GM19324 (cell line): ENCODE data around the gene ZNF629.
"Not testable (repeated sequence)": the region's sequence is repeated elsewhere in the genome, so short reads cannot be mapped to it uniquely, and the experiment has no call there.

Experiments
- ATAC-seq: cut with Tn5 transposase; IDR thresholded peaks from one replicate; pipeline ENCODE4 v1.9.1; 2021; ENCODE audit warnings: mild to moderate bottlenecking, moderate library complexity; ENCODE audit not compliant: unreplicated experiment, low FRiP score

The ZNF629 gene

GRCh38 chr16:30786936-30787612 lies at the start of gene ZNF629:
Gene ZNF629, minus strand, starts transcription at chr16:30787205. Its CDS starts 2,723 bp downstream, at chr16:30784482.
- no peak for ATAC-seq

- ATAC-seq, result no peak
These were observed 47.2 kb upstream of the ZNF629 start for GRCh38 chr16:30834130-30834740.

GRCh38 chr16:30830072-30830417 lies 43.0 kb upstream of the ZNF629 start:
- no peak for ATAC-seq

GRCh38 chr16:30829130-30830071 lies 42.4 kb upstream of the ZNF629 start:
- no peak for ATAC-seq

- ATAC-seq, result no peak
These were observed 34.9 kb upstream of the ZNF629 start for GRCh38 chr16:30821891-30822290.

- not testable (repeated sequence) for ATAC-seq
These were observed 34.4 kb upstream of the ZNF629 start for GRCh38 chr16:30821441-30821840.

- ATAC-seq, result no peak
These were observed 34.0 kb upstream of the ZNF629 start for GRCh38 chr16:30820952-30821421.

GRCh38 chr16:30816769-30817168 lies 29.8 kb upstream of the ZNF629 start:
- no peak for ATAC-seq

GRCh38 chr16:30813821-30814189 lies 26.8 kb upstream of the ZNF629 start:
- ATAC-seq, result no peak

GRCh38 chr16:30809675-30810074 lies 22.7 kb upstream of the ZNF629 start:
- ATAC-seq, result not testable (repeated sequence)

- ATAC-seq, result not testable (repeated sequence)
These were observed 22.0 kb upstream of the ZNF629 start for GRCh38 chr16:30808890-30809426.

- ATAC-seq, result no peak
These were observed 21.1 kb upstream of the ZNF629 start for GRCh38 chr16:30808146-30808545.

- ATAC-seq, result no peak
These were observed 18.6 kb upstream of the ZNF629 start for GRCh38 chr16:30805370-30806169.

GRCh38 chr16:30805056-30805369 lies 18.0 kb upstream of the ZNF629 start:
- no peak for ATAC-seq

- ATAC-seq, result no peak
These were observed 15.9 kb upstream of the ZNF629 start for GRCh38 chr16:30802936-30803335.

- no peak for ATAC-seq
These were observed 10.8 kb upstream of the ZNF629 start for GRCh38 chr16:30797670-30798309.

GRCh38 chr16:30794634-30795033 lies 7.6 kb upstream of the ZNF629 start:
- ATAC-seq, result no peak

GRCh38 chr16:30793508-30794069 lies 6.6 kb upstream of the ZNF629 start:
- no peak for ATAC-seq

GRCh38 chr16:30787613-30788378 lies 791 bp upstream of the ZNF629 start:
- ATAC-seq, result no peak
